ENCODE data around the gene STXBP3.

Gene STXBP3

GRCh38 chr1:108845991-108846390, 99.5 kb downstream of the STXBP3 start:
- DNase-seq, result no peak

- no peak for DNase-seq
These were observed 101.0 kb downstream of the STXBP3 start for GRCh38 chr1:108847494-108847893.

DNA sequence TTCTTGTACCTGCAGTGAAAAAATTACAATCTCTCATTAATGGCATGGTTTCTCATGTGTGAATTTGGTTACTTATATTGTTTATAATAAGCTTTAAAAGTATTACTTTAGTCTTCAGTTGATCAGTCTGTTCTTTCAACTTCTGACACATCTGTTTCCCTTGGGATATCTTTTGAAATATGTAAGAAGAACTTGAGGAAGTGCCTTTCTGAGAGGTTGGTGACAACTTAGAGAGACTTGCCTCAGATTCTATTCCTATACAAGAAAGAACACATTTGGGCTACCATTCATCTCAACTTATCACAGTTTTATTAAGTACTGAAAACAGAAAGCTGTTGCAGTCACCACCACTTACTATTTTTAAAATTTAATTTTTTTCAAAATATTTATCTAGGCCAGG, 102.3 kb downstream of the STXBP3 start:
- DNase-seq, result no peak

DNA sequence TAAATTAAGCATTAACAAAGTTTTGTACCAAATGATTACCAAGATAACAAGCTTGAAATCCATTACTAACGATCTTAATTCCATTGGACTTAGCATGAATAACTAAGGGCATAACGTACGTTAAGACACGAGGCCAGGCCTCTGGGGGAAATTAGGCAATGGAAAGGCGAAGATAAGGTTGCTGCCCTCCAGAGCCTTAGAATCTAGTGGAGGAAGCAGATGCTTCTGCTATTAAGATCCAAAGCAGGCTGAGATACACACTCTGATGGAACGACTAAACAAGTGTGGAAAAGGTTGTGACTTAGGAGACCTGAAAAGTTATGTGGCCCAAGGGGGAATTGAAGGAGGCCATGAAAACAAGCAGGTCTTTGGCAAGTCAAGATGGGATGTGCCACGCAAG, 104.5 kb downstream of the STXBP3 start:
- no peak for DNase-seq

- no peak for DNase-seq
These were observed 105.1 kb downstream of the STXBP3 start for GRCh38 chr1:108851567-108851966.

GRCh38 chr1:108852221-108852975, 105.9 kb downstream of the STXBP3 start:
- DNase-seq, result no peak

GRCh38 chr1:108854221-108855019, 107.9 kb downstream of the STXBP3 start:
- DNase-seq, result no peak

- no peak for DNase-seq
These were observed 110.5 kb downstream of the STXBP3 start, which contains the start of gene AKNAD1 for GRCh38 chr1:108856994-108857393. TSS of gene AKNAD1 (minus strand) at chr1:108857094. CDS start at chr1:108852664, 4,430 bp downstream.

DNA sequence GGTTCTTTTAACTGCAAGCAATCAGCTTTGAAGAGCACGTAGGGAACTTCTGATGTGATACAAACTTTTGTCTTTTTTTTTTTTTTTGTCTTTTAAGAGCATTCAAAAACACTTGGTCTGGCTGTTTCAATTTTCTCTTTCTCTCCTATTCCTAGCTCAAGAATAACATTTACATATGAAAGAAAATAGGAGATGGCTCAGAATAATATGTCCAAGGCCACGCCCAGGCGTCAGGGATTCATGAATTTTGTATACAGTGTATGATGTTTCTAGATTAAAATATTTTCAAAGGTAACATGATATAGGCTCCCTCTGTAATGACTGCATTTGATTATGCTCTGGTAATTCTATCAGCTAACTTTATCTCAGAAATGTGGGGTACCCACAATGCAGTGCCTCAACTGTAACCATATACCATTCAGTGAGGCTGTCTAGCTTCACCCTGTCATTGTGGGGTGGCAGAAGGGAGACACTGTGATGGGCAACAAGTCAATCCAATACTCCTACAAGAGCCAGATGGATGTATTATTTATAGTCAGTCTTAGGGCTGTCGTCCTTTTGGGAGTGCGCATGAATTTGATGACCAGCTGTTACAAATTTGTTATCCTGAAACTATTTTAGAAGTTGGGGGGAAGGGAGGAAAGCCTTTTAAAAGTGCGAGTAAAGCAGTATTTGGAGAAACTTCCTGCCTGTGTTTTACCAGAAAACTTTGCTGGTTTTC, 111.9 kb downstream of the STXBP3 start:
- no peak for DNase-seq
